Measurements from ENCODE around the gene LSS.

- TF ChIP-seq CTCF (conservative IDR thresholded peaks at IDR 0.05; ENCODE audit: low read depth, low read length) (no peak), EZH2 (IDR thresholded peaks at IDR 0.05; ENCODE audit: borderline replicate concordance, low read depth, low read length, poor library complexity, severe bottlenecking) (no peak)
These were observed 69.8 kb downstream of the LSS start for GRCh38 chr21:46158666-46159300.
